Prostate gland (tissue), 2 donors: ENCODE data around the gene SEPHS1.

Source experiments
- CTCF ChIP-seq, 4 experiments: fragments of 200-600 bp in 2 of 4; fragments of 450-650 bp in 2 of 4; sonication (generic) in 2 of 4; IDR thresholded peaks; 1 replicate in 3 of 4; 2 replicates in 1 of 4; pipeline ENCODE4 v1.5.1; 2016 to 2019; ENCODE audit warnings: antibody characterized with exemption in 4 of 4, mild to moderate bottlenecking in 2 of 4, moderate library complexity in 2 of 4
- POLR2AphosphoS5 ChIP-seq: sonication (generic); formaldehyde crosslinking; IDR thresholded peaks from one replicate; pipeline ENCODE4 v1.6.1; 2017; ENCODE audit warnings: antibody characterized with exemption

- TF ChIP-seq CTCF (IDR thresholded peaks at IDR 0.05) (no peak), POLR2AphosphoS5 (no peak)
These were observed 10.8 kb downstream of the SEPHS1 start for GRCh38 chr10:13337128-13337826.
